HepG2 (cell line): Measurements from ENCODE around the gene PPBP. TPM values are rescaled to one million over a fixed set of nuclear protein-coding genes. Genes with fewer than 3 reads are reported as not detected.

Source experiments
- ATAC-seq: fragments of 200-7000 bp; cut with Tn5 transposase; 3 replicates; pipeline ENCODE4 v1.9.1; 2020; ENCODE audit warnings: mild to moderate bottlenecking, moderate library complexity
- BruUV-seq: library from RNA; stranded (reverse); fragments of 400-500 nt; replicated peaks from 2 replicates; lab custom pipeline; 2021; lab: Mats Ljungman, UMichigan
- CTCF ChIA-PET: fragments of 300-600 bp; formaldehyde crosslinking; extraction: SDS; loops from one replicate; lab custom pipeline; 2021; ENCODE audit warnings: low total read pairs, inconsistent platforms, low intra/inter-chr PET ratio; lab: Yijun Ruan, JAX
- POLR2A ChIA-PET: fragments of 350-600 bp; sonication (Branson Sonifier 250); formaldehyde crosslinking; loops from one replicate; lab custom pipeline; 2020; ENCODE audit warnings: antibody characterized with exemption, inconsistent platforms; lab: Yijun Ruan, JAX
- DNase-seq: peaks from one replicate; pipeline ENCODE4 v3.0.0-alpha.2; 2015; ENCODE audit warnings: low spot score
- FAIRE-seq: peaks from 3 replicates; lab custom pipeline; 2011; peaks lifted over from hg19 to GRCh38; lab: Jason Lieb, UNC
- H2AFZ ChIP-seq: one replicate; pipeline ENCODE4 v1.6.1; 2011; ENCODE audit warnings: low read length, inconsistent platforms
- H3K27ac ChIP-seq: fragments of 300-600 bp; 3 replicates; pipeline ENCODE4 v1.8.0; 2011; ENCODE audit warnings: mixed run types, mild to moderate bottlenecking, mixed read lengths, low read length, inconsistent platforms; ENCODE audit not compliant: insufficient read depth; ENCODE audit errors: extremely low read length
- H3K27me3 ChIP-seq, 2 experiments: fragments of 200-600 bp in 1 of 2; 2 replicates in 1 of 2; 3 replicates in 1 of 2; pipeline versions ENCODE4 v1.6.0 to v1.8.0; 2011; ENCODE audit warnings: low read length in 2 of 2, mild to moderate bottlenecking in 2 of 2, moderate library complexity in 2 of 2, inconsistent platforms in 1 of 2; ENCODE audit not compliant: insufficient read depth in 2 of 2, control insufficient read depth in 1 of 2
- H3K36me3 ChIP-seq, 2 experiments: fragments of 200-600 bp in 1 of 2; replicated peaks in 1 of 2; 2 replicates in 1 of 2; 3 replicates in 1 of 2; pipeline versions ENCODE4 v1.5.1 to v1.8.0; 2011; ENCODE audit warnings: low read length in 2 of 2, inconsistent platforms in 1 of 2; ENCODE audit not compliant: insufficient read depth in 2 of 2, control insufficient read depth in 1 of 2
- H3K4me1 ChIP-seq: 2 replicates; pipeline ENCODE4 v1.5.1; 2012; ENCODE audit warnings: low read length, inconsistent platforms; ENCODE audit not compliant: insufficient read depth
- H3K4me2 ChIP-seq: 2 replicates; pipeline ENCODE4 v1.6.0; 2011; ENCODE audit warnings: low read depth, low read length, inconsistent platforms
- H3K4me3 ChIP-seq, 3 experiments: fragments of 200-600 bp in 1 of 3; sonication (generic), shearing (Covaris generic) in 1 of 3; replicated peaks in 1 of 3; 2 replicates each; pipeline ENCODE4 v1.5.1; 2011 to 2016; ENCODE audit warnings: low read length in 3 of 3, inconsistent platforms in 2 of 3, low read depth in 2 of 3, mild to moderate bottlenecking in 2 of 3, control low read depth in 1 of 3, mixed read lengths in 1 of 3; ENCODE audit not compliant: insufficient read depth in 1 of 3
- H3K79me2 ChIP-seq: one replicate; pipeline ENCODE4 v1.6.1; 2011; ENCODE audit warnings: low read length, inconsistent platforms; ENCODE audit not compliant: insufficient read depth
- H3K9ac ChIP-seq: 2 replicates; pipeline ENCODE4 v1.6.0; 2011; ENCODE audit warnings: mild to moderate bottlenecking, low read depth, low read length, inconsistent platforms; ENCODE audit not compliant: insufficient read depth
- H3K9me3 ChIP-seq: 2 replicates; pipeline ENCODE4 v1.5.1; 2012; ENCODE audit warnings: mild to moderate bottlenecking, low read length
- H4K20me1 ChIP-seq: 2 replicates; pipeline ENCODE4 v1.6.0; 2011; ENCODE audit warnings: inconsistent platforms, mild to moderate bottlenecking, low read length, moderate library complexity; ENCODE audit not compliant: insufficient read depth
- NPAS2 ChIP-seq: sonication (generic); formaldehyde crosslinking; IDR thresholded peaks from 2 replicates; pipeline ENCODE4 v1.8.0; 2022; ENCODE audit warnings: mild to moderate bottlenecking, missing genetic modification reagents, borderline replicate concordance
- ZNF430 ChIP-seq: sonication (generic); formaldehyde crosslinking; IDR thresholded peaks from 2 replicates; pipeline ENCODE4 v1.9.0; 2021; ENCODE audit warnings: mild to moderate bottlenecking, missing genetic modification reagents
- ZNF543 ChIP-seq: sonication (generic); formaldehyde crosslinking; IDR thresholded peaks from 2 replicates; pipeline ENCODE4 v1.4.0; 2020; ENCODE audit warnings: mild to moderate bottlenecking, missing genetic modification reagents
- in situ Hi-C: cut with HindIII; loops from 2 replicates; pipeline ENCODE4 v1.10.0; 2017; ENCODE audit warnings: low pct_unique_long_range_greater_than_20kb; ENCODE audit not compliant: extremely low pct_ligation_motif_present
- intact Hi-C: fragments of 100-400 bp; cut with micrococcal nuclease; formaldehyde crosslinking; loops from one replicate; pipeline ENCODE4 v1.10.0; 2022; ENCODE audit not compliant: unreplicated experiment
- polyA plus RNA-seq, 8 experiments: library from polyadenylated mRNA; depleted of rRNA in 3 of 8; stranded (reverse) in 7 of 8; unstranded in 1 of 8; fragments of >200 nt; fragmentation: Illumina TruSeq in 4 of 8; extraction: Trizol in 4 of 8; gene quantifications; 2 replicates each; pipeline versions ENCODE4 v1.2.1 to v1.2.3, GENCODE V29; 2011 to 2016; ENCODE audit warnings: low read depth in 4 of 8, missing spikeins in 1 of 8, mixed read lengths in 1 of 8; ENCODE audit not compliant: insufficient read depth in 1 of 8
- total RNA-seq, 5 experiments: library from RNA; depleted of rRNA; stranded (reverse); fragments of >200 nt; fragmentation: Illumina TruSeq; extraction: Trizol; gene quantifications; 2 replicates each; pipeline ENCODE4 v1.2.3, GENCODE V29; 2016; ENCODE audit warnings: low read depth in 1 of 5
- TF ChIP-seq, protein P1 (sequence below): sonication (generic); formaldehyde crosslinking; IDR thresholded peaks from 2 replicates; pipeline ENCODE4 v1.4.0; 2020; ENCODE audit warnings: missing genetic modification reagents

Gene PPBP
- total and polyA plus RNA-seq, 2 of the 13 experiments (the other 11 are each of a cell fraction or from before 2014, with no cell fraction given), result not detected

DNA sequence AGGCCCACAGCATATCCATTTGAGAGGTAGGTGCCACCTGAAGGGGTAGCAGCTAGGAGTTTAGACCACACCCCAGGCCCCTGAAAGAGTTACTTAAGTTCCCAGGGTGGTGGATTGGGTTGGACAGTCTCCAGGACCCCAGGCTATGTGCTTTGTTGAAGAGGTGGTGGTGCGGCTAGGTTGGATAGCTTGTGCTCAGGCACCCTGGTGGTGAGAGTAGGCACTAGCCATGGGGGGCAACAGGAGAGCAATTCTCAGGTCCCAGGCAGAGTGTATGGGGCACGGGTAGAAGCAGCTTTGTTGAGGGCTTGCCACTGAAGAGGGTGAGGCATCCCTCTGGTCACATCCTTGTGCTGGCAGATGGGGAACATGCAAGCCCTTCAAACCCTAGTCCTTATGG, 11.8 kb downstream of the PPBP start (continued):
- TF ChIP-seq, protein P1, sequence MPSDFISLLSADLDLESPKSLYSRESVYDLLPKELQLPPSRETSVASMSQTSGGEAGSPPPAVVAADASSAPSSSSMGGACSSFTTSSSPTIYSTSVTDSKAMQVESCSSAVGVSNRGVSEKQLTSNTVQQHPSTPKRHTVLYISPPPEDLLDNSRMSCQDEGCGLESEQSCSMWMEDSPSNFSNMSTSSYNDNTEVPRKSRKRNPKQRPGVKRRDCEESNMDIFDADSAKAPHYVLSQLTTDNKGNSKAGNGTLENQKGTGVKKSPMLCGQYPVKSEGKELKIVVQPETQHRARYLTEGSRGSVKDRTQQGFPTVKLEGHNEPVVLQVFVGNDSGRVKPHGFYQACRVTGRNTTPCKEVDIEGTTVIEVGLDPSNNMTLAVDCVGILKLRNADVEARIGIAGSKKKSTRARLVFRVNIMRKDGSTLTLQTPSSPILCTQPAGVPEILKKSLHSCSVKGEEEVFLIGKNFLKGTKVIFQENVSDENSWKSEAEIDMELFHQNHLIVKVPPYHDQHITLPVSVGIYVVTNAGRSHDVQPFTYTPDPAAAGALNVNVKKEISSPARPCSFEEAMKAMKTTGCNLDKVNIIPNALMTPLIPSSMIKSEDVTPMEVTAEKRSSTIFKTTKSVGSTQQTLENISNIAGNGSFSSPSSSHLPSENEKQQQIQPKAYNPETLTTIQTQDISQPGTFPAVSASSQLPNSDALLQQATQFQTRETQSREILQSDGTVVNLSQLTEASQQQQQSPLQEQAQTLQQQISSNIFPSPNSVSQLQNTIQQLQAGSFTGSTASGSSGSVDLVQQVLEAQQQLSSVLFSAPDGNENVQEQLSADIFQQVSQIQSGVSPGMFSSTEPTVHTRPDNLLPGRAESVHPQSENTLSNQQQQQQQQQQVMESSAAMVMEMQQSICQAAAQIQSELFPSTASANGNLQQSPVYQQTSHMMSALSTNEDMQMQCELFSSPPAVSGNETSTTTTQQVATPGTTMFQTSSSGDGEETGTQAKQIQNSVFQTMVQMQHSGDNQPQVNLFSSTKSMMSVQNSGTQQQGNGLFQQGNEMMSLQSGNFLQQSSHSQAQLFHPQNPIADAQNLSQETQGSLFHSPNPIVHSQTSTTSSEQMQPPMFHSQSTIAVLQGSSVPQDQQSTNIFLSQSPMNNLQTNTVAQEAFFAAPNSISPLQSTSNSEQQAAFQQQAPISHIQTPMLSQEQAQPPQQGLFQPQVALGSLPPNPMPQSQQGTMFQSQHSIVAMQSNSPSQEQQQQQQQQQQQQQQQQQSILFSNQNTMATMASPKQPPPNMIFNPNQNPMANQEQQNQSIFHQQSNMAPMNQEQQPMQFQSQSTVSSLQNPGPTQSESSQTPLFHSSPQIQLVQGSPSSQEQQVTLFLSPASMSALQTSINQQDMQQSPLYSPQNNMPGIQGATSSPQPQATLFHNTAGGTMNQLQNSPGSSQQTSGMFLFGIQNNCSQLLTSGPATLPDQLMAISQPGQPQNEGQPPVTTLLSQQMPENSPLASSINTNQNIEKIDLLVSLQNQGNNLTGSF (CRISPR knock-in tag), result no peak
- TF ChIP-seq ZNF430 (CRISPR knock-in tag) (no peak), NPAS2 (CRISPR knock-in tag) (no peak)

DNA sequence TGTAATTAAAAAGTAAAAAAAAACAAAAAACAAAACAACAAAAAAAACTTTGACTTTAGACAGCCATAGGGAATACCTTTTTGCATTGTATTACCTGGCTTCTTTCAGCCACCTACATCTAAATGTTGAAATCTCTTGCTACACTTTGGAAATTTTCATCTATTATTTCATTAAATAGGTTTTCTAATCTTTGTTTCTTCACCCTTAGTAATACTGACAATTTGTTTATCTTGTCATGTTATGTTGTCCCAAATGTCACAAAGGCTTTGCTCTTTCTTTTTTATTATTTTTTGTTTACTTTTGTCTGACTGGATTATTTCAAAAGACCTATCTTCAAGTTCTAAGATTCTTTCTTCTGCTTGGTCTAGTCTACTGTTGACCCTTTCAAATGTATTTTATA, 13.6 kb downstream of the PPBP start:
- CTCF ChIA-PET, result no interaction called here

More for the DNA sequence above, 13.6 kb downstream of the PPBP start:
- no peak overlapping the region for H3K27ac ChIP-seq
- H4K20me1 ChIP-seq, result no peaks in the 10 kb centered on the region
- no peak for ATAC-seq
- no peak overlapping the region for H3K4me2 ChIP-seq
- POLR2A ChIA-PET, result no interaction called here
- H3K4me1 ChIP-seq, result no peaks in the 10 kb centered on the region
- H3K9me3 ChIP-seq, result no peaks in the 10 kb centered on the region
- no peaks in the 10 kb centered on the region for H3K27me3 ChIP-seq
- H2AFZ ChIP-seq, result no peak overlapping the region
- intact Hi-C loops (no loop called here), in situ Hi-C loops (no loop called here)
- DNase-seq, result no peak
- no peaks in the 10 kb centered on the region for H3K36me3 ChIP-seq
- no peak overlapping the region for H3K9ac ChIP-seq
- TF ChIP-seq ZNF543, result no peak
- TF ChIP-seq, all 625 proteins: peak for 0
- Histone ChIP-seq H3K79me2 (no peaks in the 10 kb centered on the region), H3K4me3 (no peak overlapping the region)
- no peak for FAIRE-seq
- BruUV-seq, result no TSS peak
